Stimulated activated naive CD8-positive, alpha-beta T cell treated with anti-CD3 and anti-CD28 coated beads, Interleukin-15, Interleukin-2, amounts not matched to agents 100 ng/mL and 50 ng/mL, for 24 hours (primary cell): Measurements from ENCODE around the gene SCG5.

Experiments used
- H3K27ac Mint-ChIP-seq: one replicate; pipeline ENCODE4 v1.8.0; 2021; ENCODE audit warnings: mild to moderate bottlenecking, mixed read lengths
- H3K27me3 Mint-ChIP-seq: one replicate; pipeline ENCODE4 v1.8.0; 2021; ENCODE audit warnings: mixed read lengths
- H3K36me3 Mint-ChIP-seq: one replicate; pipeline ENCODE4 v1.8.0; 2021; ENCODE audit warnings: low read depth, mixed read lengths
- H3K4me1 Mint-ChIP-seq: one replicate; pipeline ENCODE4 v1.8.0; 2021; ENCODE audit warnings: low read depth, mixed read lengths
- H3K4me3 Mint-ChIP-seq: one replicate; pipeline ENCODE4 v1.8.0; 2021; ENCODE audit warnings: mild to moderate bottlenecking, mixed read lengths
- H3K9me3 Mint-ChIP-seq: one replicate; pipeline ENCODE4 v1.8.0; 2021; ENCODE audit warnings: mixed read lengths

The SCG5 gene

DNA sequence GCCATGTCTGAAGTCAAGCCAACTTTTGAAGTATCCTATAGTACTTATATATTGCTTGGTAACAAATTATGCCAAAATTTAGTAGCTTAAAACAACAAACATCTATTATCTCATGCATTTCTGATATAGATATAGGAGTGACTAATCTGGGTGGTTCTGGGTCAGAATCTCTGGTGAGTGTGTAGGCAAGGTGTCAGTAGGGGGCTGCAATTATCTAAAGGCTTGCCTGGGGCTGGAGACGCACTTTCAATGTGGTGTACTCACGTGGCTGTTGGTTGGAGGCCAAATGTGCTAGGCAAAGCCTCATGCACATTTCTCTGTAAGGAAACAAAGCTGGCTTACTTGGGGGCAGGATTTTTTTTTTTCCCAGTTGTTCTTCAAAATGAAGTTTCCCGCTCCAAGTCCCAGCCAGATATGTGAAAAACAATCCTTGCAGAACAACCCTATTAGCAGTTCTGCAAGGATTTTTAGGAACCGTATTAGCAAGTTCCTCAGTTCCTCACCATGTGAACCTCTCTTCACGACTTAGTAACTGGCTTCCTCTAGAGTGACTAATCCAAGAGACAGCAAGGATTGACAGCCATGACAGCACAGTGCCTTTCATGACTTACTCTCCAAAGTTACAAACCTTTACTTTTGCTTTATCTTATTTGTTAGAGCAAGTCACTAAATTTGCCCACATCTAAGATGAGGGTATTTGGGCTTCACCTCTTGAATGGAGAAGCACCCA, 102.1 kb downstream of the SCG5 start:
- Mint-ChIP-seq H3K36me3 (no peaks in the 10 kb centered on the region), H3K4me1 (no peaks in the 10 kb centered on the region), H3K9me3 (peaks cover 4% of the 10 kb centered on the region), H3K27me3 (peaks cover 13% of the 10 kb centered on the region), H3K4me3 (no peak overlapping the region), H3K27ac (no peak overlapping the region)

DNA sequence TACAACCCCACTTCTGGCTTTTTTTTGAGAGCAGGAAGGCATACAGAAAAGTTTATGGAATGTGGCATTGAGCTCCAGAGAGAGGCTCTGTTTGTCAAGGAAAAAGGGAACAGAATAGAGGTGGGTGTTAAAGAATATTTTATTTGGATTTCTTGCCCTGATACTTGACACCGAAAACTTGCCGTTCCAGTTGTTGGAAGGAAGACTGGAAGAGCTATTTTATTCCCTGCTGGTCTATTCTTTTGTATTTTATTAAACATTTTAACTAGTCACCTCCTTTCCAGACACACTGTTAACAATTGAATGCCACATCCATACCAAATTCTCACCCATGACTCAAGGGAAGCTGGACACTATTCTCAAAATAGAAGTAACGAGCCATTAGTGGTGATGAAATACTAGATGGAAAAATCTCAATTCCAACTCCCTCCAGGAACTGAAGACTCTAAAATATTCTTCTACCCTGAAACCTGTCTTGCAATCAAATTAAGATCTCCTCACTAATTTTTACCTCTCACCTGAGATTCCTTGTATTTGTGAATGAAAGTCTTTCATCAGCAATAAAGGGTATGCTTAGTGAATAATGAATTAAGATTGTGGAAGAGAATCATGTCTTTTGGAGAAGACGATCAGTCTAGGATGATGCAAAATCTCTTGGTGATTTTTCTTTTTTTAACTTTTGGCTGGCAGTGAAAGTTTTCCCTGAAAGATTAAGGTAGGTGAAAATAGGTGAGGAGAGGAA, 104.8 kb downstream of the SCG5 start:
- H3K4me1 Mint-ChIP-seq: no peaks in the 10 kb centered on the region

More for the DNA sequence above, 104.8 kb downstream of the SCG5 start:
- H3K36me3 Mint-ChIP-seq: no peaks in the 10 kb centered on the region
- H3K9me3 Mint-ChIP-seq: no peaks in the 10 kb centered on the region
- peaks cover 13% of the 10 kb centered on the region for H3K27me3 Mint-ChIP-seq
- no peak overlapping the region for H3K27ac Mint-ChIP-seq
- no peak overlapping the region for H3K4me3 Mint-ChIP-seq
